ENCODE data around the gene TMEM181. TPM values are rescaled to one million over a fixed set of nuclear protein-coding genes. Genes with fewer than 3 reads are reported as not detected.
A peak's percentile ranks its signal among the peaks of the same experiment; 100 is the strongest.

The TMEM181 gene
- total and polyA plus RNA-seq, 2 experiments from 2014 or later = 11.9 to 25.2 TPM

- Histone ChIP-seq H3K4me1 (ENCODE audit: insufficient read depth) (no peaks in the 10 kb centered on the region), H3K4me3 (no peak overlapping the region), H3K9me2 (ENCODE audit: insufficient read depth) (no peaks in the 10 kb centered on the region), H3K4me2 (no peak overlapping the region), H3F3A (replicated peaks; ENCODE audit: low read depth) (0 out of 2 replicates have a peak, but pooled peaks cover 4% of the 10 kb centered on the region), H3K36me3 (ENCODE audit: insufficient read depth) (no peaks in the 10 kb centered on the region), H2AFZ (no peak overlapping the region), H3K27ac (ENCODE audit: low read depth) (0 out of 2 replicates have a peak overlapping the region, but pooled peaks have one; percentile 32), H4K20me1 (replicated peaks; ENCODE audit: insufficient read depth) (no peaks in the 10 kb centered on the region; the same call in 1 of the 2 replicates), H3K27me3 (ENCODE audit: insufficient read depth) (no peaks in the 10 kb centered on the region), H3K79me2 (replicated peaks; ENCODE audit: insufficient read depth) (0 out of 2 replicates have a peak, but pooled peaks cover 3% of the 10 kb centered on the region)
- Mint-ChIP-seq H3K36me3 (ENCODE audit: low read depth) (no peaks in the 10 kb centered on the region), H3K4me3 (no peak overlapping the region), H3K27ac (no peak overlapping the region), H3K4me1 (peaks cover 9% of the 10 kb centered on the region), H3K27me3 (ENCODE audit: insufficient read depth, low read depth, poor library complexity) (peaks cover 6% of the 10 kb centered on the region), H3K9me3 (no peaks in the 10 kb centered on the region)
- ATAC-seq (no peak), DNase-seq (ENCODE audit: low spot score) (no peak)
- no peak for TF ChIP-seq NANOG (IDR thresholded peaks at IDR 0.05; ENCODE audit: borderline replicate concordance)
- TF ChIP-seq EZH2phosphoT487 (IDR thresholded peaks at IDR 0.05; ENCODE audit: unreplicated experiment) = no peak
- no peak for TF ChIP-seq ZNF462 (CRISPR knock-in tag; IDR thresholded peaks at IDR 0.05)
Measured at GRCh38 chr6:158552055-158552795, 7.7 kb upstream of the TMEM181 start.

- H3K4me2 ChIP-seq = no peak overlapping the region
- H3K27ac Mint-ChIP-seq = no peak overlapping the region
- DNase-seq (ENCODE audit: low spot score) (no peak), ATAC-seq (no peak)
- H3K79me2 ChIP-seq (replicated peaks; ENCODE audit: insufficient read depth) = 0 out of 2 replicates have a peak, but pooled peaks cover 3% of the 10 kb centered on the region
- H3K27me3 Mint-ChIP-seq (ENCODE audit: insufficient read depth, low read depth, poor library complexity) = peaks cover 6% of the 10 kb centered on the region
- H3K36me3 ChIP-seq (ENCODE audit: insufficient read depth) = no peaks in the 10 kb centered on the region
- no peaks in the 10 kb centered on the region for H3K9me2 ChIP-seq (ENCODE audit: insufficient read depth)
- H3K27ac ChIP-seq (ENCODE audit: low read depth) = 0 out of 2 replicates have a peak overlapping the region, but pooled peaks have one; percentile 32
- no peaks in the 10 kb centered on the region for H3K9me3 Mint-ChIP-seq
- H3K4me1 Mint-ChIP-seq = peaks cover 9% of the 10 kb centered on the region
- H3K4me1 ChIP-seq (ENCODE audit: insufficient read depth) = no peaks in the 10 kb centered on the region
- no peak overlapping the region for H2AFZ ChIP-seq
- no peaks in the 10 kb centered on the region; the same call in 1 of the 2 replicates for H4K20me1 ChIP-seq (replicated peaks; ENCODE audit: insufficient read depth)
- H3K27me3 ChIP-seq (ENCODE audit: insufficient read depth) = no peaks in the 10 kb centered on the region
- H3F3A ChIP-seq (replicated peaks; ENCODE audit: low read depth) = 0 out of 2 replicates have a peak, but pooled peaks cover 4% of the 10 kb centered on the region
- no peak overlapping the region for H3K4me3 Mint-ChIP-seq
- no peak overlapping the region for H3K4me3 ChIP-seq
- H3K36me3 Mint-ChIP-seq (ENCODE audit: low read depth) = no peaks in the 10 kb centered on the region
- TF ChIP-seq, protein P1, sequence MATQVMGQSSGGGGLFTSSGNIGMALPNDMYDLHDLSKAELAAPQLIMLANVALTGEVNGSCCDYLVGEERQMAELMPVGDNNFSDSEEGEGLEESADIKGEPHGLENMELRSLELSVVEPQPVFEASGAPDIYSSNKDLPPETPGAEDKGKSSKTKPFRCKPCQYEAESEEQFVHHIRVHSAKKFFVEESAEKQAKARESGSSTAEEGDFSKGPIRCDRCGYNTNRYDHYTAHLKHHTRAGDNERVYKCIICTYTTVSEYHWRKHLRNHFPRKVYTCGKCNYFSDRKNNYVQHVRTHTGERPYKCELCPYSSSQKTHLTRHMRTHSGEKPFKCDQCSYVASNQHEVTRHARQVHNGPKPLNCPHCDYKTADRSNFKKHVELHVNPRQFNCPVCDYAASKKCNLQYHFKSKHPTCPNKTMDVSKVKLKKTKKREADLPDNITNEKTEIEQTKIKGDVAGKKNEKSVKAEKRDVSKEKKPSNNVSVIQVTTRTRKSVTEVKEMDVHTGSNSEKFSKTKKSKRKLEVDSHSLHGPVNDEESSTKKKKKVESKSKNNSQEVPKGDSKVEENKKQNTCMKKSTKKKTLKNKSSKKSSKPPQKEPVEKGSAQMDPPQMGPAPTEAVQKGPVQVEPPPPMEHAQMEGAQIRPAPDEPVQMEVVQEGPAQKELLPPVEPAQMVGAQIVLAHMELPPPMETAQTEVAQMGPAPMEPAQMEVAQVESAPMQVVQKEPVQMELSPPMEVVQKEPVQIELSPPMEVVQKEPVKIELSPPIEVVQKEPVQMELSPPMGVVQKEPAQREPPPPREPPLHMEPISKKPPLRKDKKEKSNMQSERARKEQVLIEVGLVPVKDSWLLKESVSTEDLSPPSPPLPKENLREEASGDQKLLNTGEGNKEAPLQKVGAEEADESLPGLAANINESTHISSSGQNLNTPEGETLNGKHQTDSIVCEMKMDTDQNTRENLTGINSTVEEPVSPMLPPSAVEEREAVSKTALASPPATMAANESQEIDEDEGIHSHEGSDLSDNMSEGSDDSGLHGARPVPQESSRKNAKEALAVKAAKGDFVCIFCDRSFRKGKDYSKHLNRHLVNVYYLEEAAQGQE (IDR thresholded peaks at IDR 0.05; ENCODE audit: unreplicated experiment) = no peak
- TF ChIP-seq EZH2phosphoT487 (IDR thresholded peaks at IDR 0.05; ENCODE audit: unreplicated experiment) (no peak), CREB1 (CRISPR knock-in tag; IDR thresholded peaks at IDR 0.05; ENCODE audit: low read depth) (no peak), POLR2AphosphoS5 (IDR thresholded peaks at IDR 0.05; ENCODE audit: low read depth) (no peak), JUNB (IDR thresholded peaks at IDR 0.05; ENCODE audit: unreplicated experiment) (no peak), EZH2 (IDR thresholded peaks at IDR 0.05; ENCODE audit: low read depth, unreplicated experiment) (no peak), ZNF114 (CRISPR knock-in tag; IDR thresholded peaks at IDR 0.05) (no peak)
Measured at GRCh38 chr6:158552796-158553138, 7.1 kb upstream of the TMEM181 start.

Data from GM23338 (cell line).